Measurements from ENCODE around the gene CLIC4. TPM values are rescaled to one million over a fixed set of nuclear protein-coding genes. Genes with fewer than 3 reads are reported as not detected.

CLIC4 gene
- total RNA-seq, 1 experiment from 2014 or later = 245 TPM

DNA sequence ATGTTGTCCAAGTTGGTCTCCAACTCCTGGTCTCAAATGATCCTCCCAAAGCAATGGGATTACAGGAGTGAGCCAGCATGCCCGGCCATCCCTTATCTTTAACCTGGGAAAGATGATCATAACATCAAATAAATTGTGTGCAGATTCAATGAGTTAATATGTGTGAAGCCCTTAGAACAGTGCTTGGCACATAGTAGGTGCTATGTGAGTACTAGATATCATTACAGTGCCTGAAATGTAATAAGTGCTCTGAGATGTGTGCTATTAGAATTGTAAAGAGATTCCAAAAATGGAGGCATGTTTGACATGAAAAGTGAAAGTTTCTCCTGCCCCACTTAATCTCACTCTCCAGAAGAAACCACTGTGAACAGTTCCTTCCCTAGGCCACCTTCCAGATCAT, 113.0 kb downstream of the CLIC4 start:
- DNase-seq (ENCODE audit: low read depth) = no peak

DNA sequence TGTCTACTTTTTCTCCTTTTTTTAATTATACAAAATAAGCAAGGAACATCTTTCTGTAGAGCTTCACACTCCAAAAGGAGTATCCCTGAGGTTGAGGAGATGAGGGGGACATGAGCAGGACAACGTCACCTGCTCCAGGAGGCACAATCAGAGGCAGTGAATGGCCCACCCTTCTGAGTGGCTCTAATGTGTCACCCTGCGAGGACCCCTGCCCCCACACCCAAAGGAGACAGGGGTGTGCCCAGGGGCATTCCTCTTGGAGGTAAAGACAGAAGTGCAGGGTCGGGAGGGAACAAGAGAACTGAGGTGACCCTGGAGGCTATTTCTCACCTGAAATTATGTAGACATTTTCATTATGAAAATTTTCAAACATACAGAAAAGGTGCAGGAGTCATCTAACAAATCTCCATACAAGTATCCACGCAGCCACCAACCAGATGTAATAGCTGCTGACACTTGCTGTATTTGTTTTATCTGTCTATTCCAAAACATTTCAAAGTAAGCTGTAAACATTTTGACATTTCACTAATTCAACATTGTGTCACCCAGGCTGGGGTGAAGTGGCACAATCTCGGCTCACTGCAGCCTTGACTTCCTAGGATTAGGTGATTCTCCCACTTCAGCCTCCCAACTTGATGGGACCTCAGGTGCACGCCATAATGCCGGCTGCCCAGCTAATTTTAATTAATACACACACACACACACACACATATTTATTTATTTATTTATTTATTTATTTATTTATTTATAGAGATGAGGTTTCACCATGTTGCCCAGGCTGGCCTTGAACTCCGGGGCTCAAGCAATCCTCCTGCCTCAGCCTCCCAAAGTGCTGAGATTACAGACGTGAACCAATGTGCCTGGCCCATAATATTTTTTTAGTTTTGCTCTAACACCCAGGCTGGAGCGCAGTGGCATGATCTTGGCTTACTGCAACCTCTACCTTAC, 114.1 kb downstream of the CLIC4 start:
- DNase-seq (ENCODE audit: low read depth) = no peak

DNA sequence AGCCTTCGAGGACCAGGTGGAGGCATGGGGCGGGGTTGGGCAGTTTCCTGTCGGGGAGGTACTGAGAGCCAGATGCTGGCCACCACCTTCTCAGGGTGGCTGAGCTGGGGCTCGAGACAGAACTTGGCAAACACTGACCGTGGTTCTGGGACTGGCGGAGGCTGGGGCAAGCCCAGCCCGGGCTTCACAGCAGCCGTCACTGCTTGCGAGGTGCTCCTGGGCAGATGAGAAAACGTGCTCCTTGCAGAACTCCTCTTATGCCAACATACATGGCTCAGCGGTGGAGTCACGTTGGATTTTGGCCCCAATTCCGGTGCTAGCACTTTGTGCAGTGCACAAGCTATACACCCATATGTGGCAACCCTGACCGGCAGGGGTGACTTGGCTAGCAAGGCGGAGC, 115.6 kb downstream of the CLIC4 start:
- DNase-seq (ENCODE audit: low read depth) = no peak

DNA sequence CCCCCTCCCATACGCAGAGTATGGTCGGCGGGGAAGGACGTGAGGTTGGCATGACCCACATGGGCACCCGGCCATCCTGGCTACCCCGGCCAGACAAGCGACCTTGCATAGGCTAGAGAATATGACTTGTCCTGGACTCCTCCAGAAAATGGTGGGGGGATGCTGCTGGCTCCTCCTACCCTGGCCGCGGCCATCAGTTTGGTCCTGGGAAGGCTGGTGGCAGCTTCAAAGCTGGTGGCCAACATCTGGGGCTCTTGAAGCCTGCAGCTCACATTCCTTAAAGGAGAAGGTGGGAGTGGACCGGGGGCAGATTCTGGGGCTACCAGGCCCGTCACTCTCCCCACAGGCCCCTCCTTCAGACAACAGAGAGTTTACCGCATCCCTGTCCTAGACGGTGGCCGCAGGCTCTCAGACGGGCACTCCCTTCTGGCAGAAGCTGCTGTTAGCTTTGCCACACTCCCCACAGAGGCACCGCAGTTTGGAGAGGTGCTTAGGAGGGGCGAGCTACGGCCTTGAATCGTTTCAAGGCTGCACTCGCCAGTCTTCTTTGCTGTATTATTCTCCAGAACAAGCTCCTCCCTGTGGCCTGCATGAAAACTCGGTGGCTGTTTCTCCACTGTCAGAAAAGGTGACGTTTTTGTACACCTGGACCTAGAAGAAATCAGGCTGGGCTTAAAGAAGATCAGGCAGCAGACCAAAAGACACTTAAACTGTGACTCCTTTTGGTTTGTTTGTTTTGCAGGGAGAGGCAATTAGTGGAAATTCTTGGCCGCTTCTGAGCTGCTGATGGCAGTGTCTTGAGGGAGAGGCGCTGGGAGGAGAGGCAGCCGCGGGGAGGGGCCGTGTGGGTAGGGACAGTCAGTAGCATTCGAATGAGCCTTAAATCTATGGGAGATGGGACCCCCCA, 116.8 kb downstream of the CLIC4 start:
- peak; percentile 46 for DNase-seq (ENCODE audit: low read depth)

DNA sequence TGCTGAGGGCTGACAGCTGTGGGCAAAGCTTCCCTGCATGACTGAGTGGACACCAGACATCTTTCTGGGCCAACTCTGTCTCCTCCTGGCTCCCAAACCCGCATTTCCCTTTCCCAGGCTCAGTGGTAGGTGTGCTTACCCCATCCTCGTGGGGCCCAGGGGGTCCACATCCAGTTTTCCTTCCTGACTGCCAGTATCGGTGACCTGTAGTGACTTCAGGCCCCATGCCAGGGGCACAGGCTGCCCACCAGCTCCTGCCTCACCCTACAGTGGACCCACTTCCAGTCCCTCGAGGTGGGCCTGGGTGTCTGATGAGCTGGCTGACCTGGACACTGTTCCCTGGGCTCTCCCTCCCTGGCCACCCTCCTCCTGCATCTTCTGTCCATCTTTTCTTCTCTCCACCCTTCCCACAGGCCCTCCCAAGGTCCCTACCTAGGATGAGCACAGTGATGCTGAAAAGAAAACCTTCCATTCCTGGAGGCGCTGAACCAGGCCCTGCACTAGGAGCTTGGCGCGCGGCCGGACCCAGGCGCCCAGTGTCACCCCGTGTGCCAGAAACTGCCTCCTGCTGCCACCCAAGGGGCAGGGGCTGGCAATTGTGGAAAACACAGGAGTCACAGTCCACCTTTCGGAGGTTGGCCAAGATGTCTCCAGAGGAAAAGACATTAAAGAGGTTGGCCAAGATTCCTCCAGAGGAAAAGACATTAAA, 117.7 kb downstream of the CLIC4 start:
- DNase-seq (ENCODE audit: low read depth) = no peak

- DNase-seq (ENCODE audit: low read depth) = no peak
Observed at GRCh38 chr1:24864370-24864777, 119.1 kb downstream of the CLIC4 start.

DNA sequence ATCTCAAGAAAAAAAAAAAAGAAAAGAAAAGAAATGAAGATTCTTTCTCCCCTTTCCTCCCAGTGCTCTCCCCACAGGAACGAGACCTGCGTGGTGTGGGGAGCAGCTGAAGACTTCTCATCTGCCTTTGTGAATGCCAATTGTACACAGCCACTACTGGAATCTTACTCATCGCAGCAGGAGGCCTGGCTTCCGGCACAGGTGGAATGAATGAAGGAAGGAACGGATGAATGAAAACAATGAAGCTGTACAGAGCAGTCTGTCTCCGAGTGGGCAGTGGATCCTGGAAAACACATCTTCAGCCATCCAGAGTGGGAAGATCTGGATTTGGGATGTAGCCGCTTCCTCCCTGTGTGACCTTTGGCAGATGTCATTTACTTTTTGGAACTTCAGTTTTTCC, 119.9 kb downstream of the CLIC4 start:
- peak; percentile 50 for DNase-seq (ENCODE audit: low read depth)

DNA sequence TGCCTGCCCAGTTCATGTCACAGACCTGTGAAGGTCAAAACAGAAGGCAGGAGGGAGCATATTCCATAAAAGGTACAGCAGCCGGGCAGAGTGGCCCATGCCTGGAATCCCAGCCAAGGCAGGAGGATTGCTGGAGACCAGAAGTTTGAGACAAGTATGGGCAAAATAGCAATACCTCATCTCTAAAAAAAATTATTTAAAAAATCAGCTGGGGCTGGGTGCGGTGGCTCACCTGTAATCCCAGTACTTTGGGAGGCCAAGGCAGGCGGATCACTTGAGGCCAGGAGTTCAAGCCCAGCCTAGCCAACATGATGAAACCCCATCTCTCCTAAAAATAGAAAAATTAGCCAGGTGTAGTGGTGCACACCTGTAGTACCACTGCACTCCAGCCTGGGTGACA, 120.3 kb downstream of the CLIC4 start:
- no peak for DNase-seq (ENCODE audit: low read depth)

- peak; percentile 62 for DNase-seq (ENCODE audit: low read depth)
Observed at GRCh38 chr1:24866211-24867083, 121.2 kb downstream of the CLIC4 start.

- DNase-seq (ENCODE audit: low read depth) = no peak
Observed at GRCh38 chr1:24867084-24867870, 122.0 kb downstream of the CLIC4 start.

DNA sequence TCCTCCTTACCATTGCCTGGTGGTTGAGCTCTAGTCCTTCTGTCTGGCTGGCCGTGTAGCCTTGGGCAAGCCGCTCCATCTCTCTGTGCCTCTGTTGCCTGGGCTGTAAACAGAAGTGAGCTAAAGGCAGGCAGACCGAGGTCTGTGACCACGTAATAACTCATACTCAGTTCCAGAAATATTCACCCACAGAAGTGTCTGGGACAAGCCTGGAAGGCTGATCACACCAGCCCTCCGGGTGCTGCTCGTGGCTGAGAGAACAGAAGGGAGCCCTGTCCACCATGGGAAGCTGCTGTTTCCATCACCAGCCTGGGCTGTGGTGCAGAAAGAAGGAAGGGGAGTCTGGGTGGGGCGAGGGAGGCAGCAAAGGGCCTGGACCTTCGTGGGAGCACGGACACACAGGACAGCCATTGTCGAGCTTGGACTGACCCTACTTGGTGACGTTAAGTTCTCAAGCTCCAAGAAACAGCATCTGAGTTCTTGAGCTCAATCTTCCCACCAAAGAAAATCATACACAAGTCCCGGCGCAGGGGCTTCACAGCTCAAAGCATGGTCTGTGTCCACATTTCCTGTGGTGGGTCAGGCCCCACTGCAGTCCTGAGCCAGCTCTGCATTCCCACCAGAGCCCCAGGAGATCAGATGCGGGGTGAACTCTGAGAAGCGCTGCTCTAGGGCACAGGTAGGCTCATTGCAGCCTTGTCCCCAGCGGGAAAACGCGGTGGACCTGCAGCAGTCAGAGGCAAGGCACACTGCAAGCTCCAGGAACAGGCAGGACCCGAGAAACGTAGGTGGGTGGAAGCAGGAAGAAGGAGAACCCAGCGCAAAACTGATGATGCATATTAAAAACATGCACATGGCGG, 123.0 kb downstream of the CLIC4 start:
- DNase-seq (ENCODE audit: low read depth) = no peak

DNA sequence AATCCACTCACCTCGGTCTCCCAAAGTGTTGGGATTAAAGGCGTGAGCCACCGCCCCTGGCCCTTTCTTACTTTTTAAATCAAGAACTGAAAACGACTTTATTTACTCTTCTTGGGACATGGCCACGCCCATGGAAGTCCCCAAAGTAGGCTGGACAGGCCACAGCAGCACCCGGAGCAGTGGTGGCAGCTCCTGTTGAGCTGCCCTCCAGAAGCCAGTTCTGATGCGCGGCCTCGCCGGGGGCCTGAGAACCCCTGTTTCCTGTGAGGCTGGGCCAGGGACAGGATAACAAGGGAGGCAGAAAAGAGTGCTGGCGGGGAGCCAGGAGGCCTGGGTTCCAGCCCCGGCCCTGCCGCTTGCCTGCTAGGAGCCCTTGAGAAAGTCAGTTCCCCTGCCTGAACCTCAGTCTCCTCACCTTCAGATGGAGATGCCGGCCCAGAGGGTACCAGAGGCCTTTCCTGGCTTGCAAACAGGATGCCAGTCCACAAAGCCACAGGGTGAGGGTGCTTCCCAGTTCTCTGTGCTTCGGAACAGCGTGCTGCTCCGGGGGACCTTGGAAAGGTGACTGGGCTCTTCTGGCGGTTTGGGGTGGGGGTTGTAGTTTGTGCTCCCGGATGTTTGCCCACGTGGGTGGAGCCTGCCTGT, 125.4 kb downstream of the CLIC4 start:
- DNase-seq (ENCODE audit: low read depth) = no peak

- no peak for DNase-seq (ENCODE audit: low read depth)
Observed at GRCh38 chr1:24871306-24871901, 126.2 kb downstream of the CLIC4 start.

- DNase-seq (ENCODE audit: low read depth) = no peak
Observed at GRCh38 chr1:24872061-24872850, 127.0 kb downstream of the CLIC4 start.

- DNase-seq (ENCODE audit: low read depth) = no peak
Observed at GRCh38 chr1:24873148-24873547, 127.9 kb downstream of the CLIC4 start.

DNA sequence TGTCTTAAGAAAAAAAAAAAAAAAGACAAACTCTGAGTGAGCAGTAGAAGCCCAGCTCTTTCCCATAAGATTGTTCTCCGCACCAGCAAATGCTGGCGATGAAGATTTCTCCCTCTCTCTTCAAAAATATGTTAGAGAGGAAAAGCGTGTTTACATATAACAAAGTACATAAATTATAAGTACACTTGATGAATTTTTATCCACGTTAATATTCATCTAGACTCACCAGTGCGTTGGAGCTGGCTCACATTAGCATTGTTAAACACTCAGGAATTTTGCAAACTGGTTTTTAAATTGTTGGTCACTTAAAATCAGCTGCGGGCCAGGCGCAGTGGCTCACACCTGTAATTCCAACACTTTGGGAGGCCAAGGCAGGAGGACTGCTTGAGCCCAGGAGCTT, 128.8 kb downstream of the CLIC4 start:
- DNase-seq (ENCODE audit: low read depth) = no peak

DNA sequence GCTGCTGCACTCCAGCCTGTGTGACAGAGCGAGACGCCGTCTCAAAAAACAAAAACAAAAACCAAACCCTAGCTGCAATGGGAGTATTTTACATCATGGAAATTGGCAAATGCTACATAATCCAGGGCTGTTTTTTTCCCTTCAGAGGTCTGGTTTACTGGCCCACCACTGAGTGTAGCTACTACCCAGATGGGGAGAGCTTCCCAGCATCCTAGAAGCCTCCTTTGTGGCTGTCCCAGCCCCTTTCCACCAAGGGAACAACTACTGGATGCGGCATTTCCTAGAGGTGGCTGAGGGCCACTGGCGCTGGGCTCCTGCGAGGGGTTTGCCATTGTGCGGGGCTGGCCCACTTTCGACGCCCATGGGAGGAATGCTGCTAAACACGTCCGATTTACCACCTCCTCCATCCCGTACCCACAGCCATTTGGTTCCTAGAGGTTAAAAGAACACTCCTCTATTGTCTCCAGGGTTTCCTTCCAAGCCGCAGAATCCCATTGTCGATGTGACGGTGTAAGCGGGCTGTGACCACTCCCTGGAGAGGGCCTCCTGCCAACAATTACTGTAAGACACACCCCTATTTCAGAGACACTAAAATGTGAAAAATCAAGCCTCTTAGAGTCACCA, 129.5 kb downstream of the CLIC4 start:
- no peak for DNase-seq (ENCODE audit: low read depth)

Data from Daoy (cell line).